Measurements from ENCODE around the gene NTRK2.

GRCh38 chr9:84759804-84760203 lies 90.3 kb downstream of the NTRK2 start:
- no peak for TF ChIP-seq CTCF (IDR thresholded peaks at IDR 0.05 in 4 of 5, conservative IDR thresholded peaks at IDR 0.05 in 1 of 5)
- TF ChIP-seq POLR2A (IDR thresholded peaks at IDR 0.05), result no peak
